ENCODE data around the gene ADARB2. TPM values are rescaled to one million over a fixed set of nuclear protein-coding genes. Genes with fewer than 3 reads are reported as not detected.
"Not testable (repeated sequence)": the region's sequence is repeated elsewhere in the genome, so short reads cannot be mapped to it uniquely, and the experiment has no call there.

Gene ADARB2
- total and polyA plus RNA-seq, 2 donors: 0.66 to 2.5 TPM

DNA sequence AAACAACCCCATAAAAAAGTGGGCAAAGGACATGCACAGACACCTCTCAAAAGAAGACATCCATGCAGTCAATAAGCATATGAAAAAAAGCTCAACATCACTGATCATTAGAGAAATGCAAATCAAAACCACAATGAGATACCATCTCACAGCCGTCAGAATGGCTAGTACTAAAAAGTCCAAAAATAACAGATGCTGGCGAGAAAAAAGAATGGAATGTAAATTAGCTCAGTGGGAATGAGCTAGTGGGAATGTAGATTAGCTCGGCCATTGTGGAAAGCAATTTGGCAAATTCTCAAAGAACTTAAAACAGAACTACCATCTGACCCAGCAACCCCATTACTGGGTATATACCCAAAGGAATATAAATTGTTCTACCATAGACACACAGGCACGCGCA is 394.1 kb downstream of the ADARB2 start:
- no peak overlapping the region for H3K27ac ChIP-seq (ENCODE audit: low read depth in 1 of 2, low read length in 1 of 2)
- H3K4me1 ChIP-seq (ENCODE audit: control insufficient read depth in 2 of 2, insufficient read depth in 2 of 2, low read length in 2 of 2): no peaks in the 10 kb centered on the region
- H3K4me3 ChIP-seq (ENCODE audit: low read length in 2 of 2): no peak overlapping the region
- H3K27me3 ChIP-seq (ENCODE audit: control insufficient read depth in 2 of 2, insufficient read depth in 1 of 2, low read length in 1 of 2): no peaks in the 10 kb centered on the region
- no peak for DNase-seq (ENCODE audit: low read depth in 6 of 9, low spot score in 9 of 9)
- 75% methylated on average over 5 of the region's 5 CpGs for WGBS
- H3K9me3 ChIP-seq (ENCODE audit: control insufficient read depth in 2 of 2, insufficient read depth in 1 of 2, low read length in 1 of 2): no peaks in the 10 kb centered on the region
- H3K36me3 ChIP-seq (ENCODE audit: control insufficient read depth in 2 of 2, insufficient read depth in 2 of 2, low read length in 1 of 2): no peaks in the 10 kb centered on the region

GRCh38 chr10:1341052-1341451 is 396.3 kb downstream of the ADARB2 start:
- not testable (repeated sequence) for H3K27ac ChIP-seq (ENCODE audit: low read depth in 1 of 2, low read length in 1 of 2); H3K36me3 ChIP-seq (ENCODE audit: control insufficient read depth in 2 of 2, insufficient read depth in 2 of 2, low read length in 1 of 2); H3K4me1 ChIP-seq (ENCODE audit: control insufficient read depth in 2 of 2, insufficient read depth in 2 of 2, low read length in 2 of 2); DNase-seq (ENCODE audit: low read depth in 6 of 9, low spot score in 9 of 9); H3K9me3 ChIP-seq (ENCODE audit: control insufficient read depth in 2 of 2, insufficient read depth in 1 of 2, low read length in 1 of 2); H3K4me3 ChIP-seq (ENCODE audit: low read length in 2 of 2); H3K27me3 ChIP-seq (ENCODE audit: control insufficient read depth in 2 of 2, insufficient read depth in 1 of 2, low read length in 1 of 2)
- WGBS: 98% methylated on average over 14 of the region's 14 CpGs

DNA sequence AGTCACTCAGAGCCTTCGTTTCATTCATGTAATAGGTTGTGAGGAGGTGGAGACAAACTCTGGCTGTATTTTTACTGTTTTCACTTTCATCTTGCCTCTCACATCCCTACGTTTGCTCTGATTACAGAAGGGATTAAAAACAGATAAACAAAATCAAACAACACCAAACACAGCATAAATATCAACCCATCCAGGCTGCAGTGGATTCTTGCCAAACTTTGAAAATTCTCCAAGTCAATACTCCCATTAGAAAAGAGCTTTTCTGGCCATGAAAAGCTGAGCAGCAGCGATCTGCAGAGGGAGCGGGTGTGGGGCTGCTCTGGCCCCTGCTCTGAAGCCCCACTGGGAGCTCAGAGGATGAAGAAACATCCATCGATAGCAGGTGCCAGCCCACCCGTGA is 397.9 kb downstream of the ADARB2 start:
- WGBS: 87% methylated on average over 6 of the region's 6 CpGs
- H3K4me3 ChIP-seq (ENCODE audit: low read length in 2 of 2): no peak overlapping the region
- no peak for DNase-seq (ENCODE audit: low read depth in 6 of 9, low spot score in 9 of 9)

DNA sequence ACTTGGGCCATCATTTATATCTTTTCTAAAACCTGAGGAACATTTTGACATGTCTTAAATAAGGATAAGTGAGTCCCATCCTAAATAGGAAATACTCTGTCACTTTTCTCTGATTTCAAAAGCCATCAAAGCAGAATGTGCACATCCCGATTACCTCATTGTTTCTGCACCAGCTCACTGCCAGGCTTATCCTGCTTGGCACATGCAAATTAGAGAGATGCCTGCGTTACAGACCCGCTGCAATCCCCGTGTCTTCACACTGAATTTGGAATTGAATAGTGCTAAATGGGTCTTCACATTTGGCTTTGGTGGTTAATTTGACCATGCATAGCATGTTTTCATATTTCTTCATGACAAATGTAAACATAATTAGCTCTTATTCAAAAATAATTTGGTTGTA is 401.7 kb downstream of the ADARB2 start:
- no peak overlapping the region for H3K27ac ChIP-seq (ENCODE audit: low read depth in 1 of 2, low read length in 1 of 2)
- WGBS: 58% methylated on average over 4 of the region's 4 CpGs
- H3K36me3 ChIP-seq (ENCODE audit: control insufficient read depth in 2 of 2, insufficient read depth in 2 of 2, low read length in 1 of 2): no peaks in the 10 kb centered on the region
- no peak for DNase-seq (ENCODE audit: low read depth in 6 of 9, low spot score in 9 of 9)
- no peak overlapping the region for H3K4me3 ChIP-seq (ENCODE audit: low read length in 2 of 2)
- no peaks in the 10 kb centered on the region for H3K4me1 ChIP-seq (ENCODE audit: control insufficient read depth in 2 of 2, insufficient read depth in 2 of 2, low read length in 2 of 2)
- no peaks in the 10 kb centered on the region for H3K27me3 ChIP-seq (ENCODE audit: control insufficient read depth in 2 of 2, insufficient read depth in 1 of 2, low read length in 1 of 2)
- H3K9me3 ChIP-seq (ENCODE audit: control insufficient read depth in 2 of 2, insufficient read depth in 1 of 2, low read length in 1 of 2): no peaks in the 10 kb centered on the region

More for the DNA sequence above, 397.9 kb downstream of the ADARB2 start:
- H3K9me3 ChIP-seq (ENCODE audit: control insufficient read depth in 2 of 2, insufficient read depth in 1 of 2, low read length in 1 of 2): no peaks in the 10 kb centered on the region
- H3K4me1 ChIP-seq (ENCODE audit: control insufficient read depth in 2 of 2, insufficient read depth in 2 of 2, low read length in 2 of 2): no peaks in the 10 kb centered on the region
- no peak overlapping the region for H3K27ac ChIP-seq (ENCODE audit: low read depth in 1 of 2, low read length in 1 of 2)
- H3K27me3 ChIP-seq (ENCODE audit: control insufficient read depth in 2 of 2, insufficient read depth in 1 of 2, low read length in 1 of 2): no peaks in the 10 kb centered on the region
- no peaks in the 10 kb centered on the region for H3K36me3 ChIP-seq (ENCODE audit: control insufficient read depth in 2 of 2, insufficient read depth in 2 of 2, low read length in 1 of 2)

DNA sequence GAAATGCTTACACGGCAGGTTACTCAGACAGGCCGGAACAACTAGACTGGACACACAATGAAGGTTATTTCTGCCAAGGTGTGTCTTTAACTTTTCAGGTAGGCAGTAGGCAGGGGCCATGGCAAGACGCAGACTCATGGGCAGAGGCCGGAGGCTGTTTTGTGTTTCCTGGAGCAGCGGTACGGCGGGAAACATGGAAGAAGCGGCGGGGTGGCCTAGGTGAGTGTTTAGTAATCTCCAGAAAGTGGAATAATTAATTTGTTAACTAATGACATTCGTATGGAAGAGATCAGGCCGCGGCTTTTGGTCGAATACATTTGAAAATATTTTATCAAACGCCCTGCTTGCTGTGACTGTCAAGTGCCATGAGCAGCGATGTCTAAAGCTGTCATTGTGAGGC is 403.3 kb downstream of the ADARB2 start:
- Histone ChIP-seq H3K27me3 (ENCODE audit: control insufficient read depth in 2 of 2, insufficient read depth in 1 of 2, low read length in 1 of 2) (no peaks in the 10 kb centered on the region), H3K4me3 (ENCODE audit: low read length in 2 of 2) (no peak overlapping the region), H3K4me1 (ENCODE audit: control insufficient read depth in 2 of 2, insufficient read depth in 2 of 2, low read length in 2 of 2) (no peaks in the 10 kb centered on the region), H3K27ac (ENCODE audit: low read depth in 1 of 2, low read length in 1 of 2) (no peak overlapping the region), H3K36me3 (ENCODE audit: control insufficient read depth in 2 of 2, insufficient read depth in 2 of 2, low read length in 1 of 2) (no peaks in the 10 kb centered on the region), H3K9me3 (ENCODE audit: control insufficient read depth in 2 of 2, insufficient read depth in 1 of 2, low read length in 1 of 2) (no peaks in the 10 kb centered on the region)
- WGBS: 95% methylated on average over 15 of the region's 15 CpGs
- no peak for DNase-seq (ENCODE audit: low read depth in 6 of 9, low spot score in 9 of 9)

DNA sequence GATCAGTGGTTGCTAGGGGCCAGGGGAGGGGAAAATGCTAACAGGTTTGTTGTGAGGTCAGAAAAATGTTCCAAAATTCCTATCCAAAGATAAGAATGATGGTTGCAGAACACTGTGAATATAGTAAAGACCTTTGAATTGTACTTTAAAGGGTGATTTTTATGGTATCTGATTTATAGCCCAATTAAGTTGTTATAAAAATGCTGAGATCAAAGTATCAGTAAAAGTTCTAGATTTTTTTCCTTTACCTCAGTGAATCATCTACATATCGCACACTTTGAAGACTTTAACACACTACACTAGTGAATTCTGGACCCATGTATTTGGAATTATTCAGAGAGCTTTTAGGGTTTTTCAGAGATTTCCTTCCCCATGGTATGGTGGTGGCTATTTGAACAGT is 405.8 kb downstream of the ADARB2 start:
- Histone ChIP-seq H3K27ac (ENCODE audit: low read depth in 1 of 2, low read length in 1 of 2) (no peak overlapping the region), H3K36me3 (ENCODE audit: control insufficient read depth in 2 of 2, insufficient read depth in 2 of 2, low read length in 1 of 2) (no peaks in the 10 kb centered on the region), H3K27me3 (ENCODE audit: control insufficient read depth in 2 of 2, insufficient read depth in 1 of 2, low read length in 1 of 2) (no peaks in the 10 kb centered on the region), H3K4me1 (ENCODE audit: control insufficient read depth in 2 of 2, insufficient read depth in 2 of 2, low read length in 2 of 2) (no peaks in the 10 kb centered on the region), H3K9me3 (ENCODE audit: control insufficient read depth in 2 of 2, insufficient read depth in 1 of 2, low read length in 1 of 2) (peaks cover 0 to 6% of the 10 kb centered on the region in 2 donors), H3K4me3 (ENCODE audit: low read length in 2 of 2) (no peak overlapping the region)
- WGBS: 95% methylated on average over 1 of the region's 1 CpG
- no peak for DNase-seq (ENCODE audit: low read depth in 6 of 9, low spot score in 9 of 9)

DNA sequence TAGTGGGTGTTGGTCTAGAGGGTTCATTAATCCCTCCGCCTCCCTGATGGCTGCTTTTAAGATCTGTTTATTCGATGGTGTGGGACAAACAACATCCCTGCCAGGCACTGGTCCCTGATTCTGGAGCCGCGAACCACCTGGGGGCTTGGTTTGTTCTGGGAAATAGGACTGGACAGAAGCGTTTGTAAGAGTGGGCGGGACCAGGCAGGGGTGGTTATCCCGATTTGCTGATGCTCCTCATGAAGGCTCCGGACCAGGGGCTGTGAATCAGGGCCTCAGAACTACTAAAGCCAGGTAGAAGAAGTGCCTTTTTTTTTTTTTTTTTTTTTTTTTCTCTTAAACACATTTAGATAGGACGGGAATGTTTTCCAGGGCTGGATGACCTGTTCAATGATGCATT is 407.7 kb downstream of the ADARB2 start:
- H3K27ac ChIP-seq (ENCODE audit: low read depth in 1 of 2, low read length in 1 of 2): no peak overlapping the region
- H3K27me3 ChIP-seq (ENCODE audit: control insufficient read depth in 2 of 2, insufficient read depth in 1 of 2, low read length in 1 of 2): no peaks in the 10 kb centered on the region
- no peak for DNase-seq (ENCODE audit: low read depth in 6 of 9, low spot score in 9 of 9)
- peaks cover 0 to 6% of the 10 kb centered on the region in 2 donors for H3K9me3 ChIP-seq (ENCODE audit: control insufficient read depth in 2 of 2, insufficient read depth in 1 of 2, low read length in 1 of 2)
- 92% methylated on average over 9 of the region's 9 CpGs for WGBS
- H3K4me1 ChIP-seq (ENCODE audit: control insufficient read depth in 2 of 2, insufficient read depth in 2 of 2, low read length in 2 of 2): no peaks in the 10 kb centered on the region
- H3K36me3 ChIP-seq (ENCODE audit: control insufficient read depth in 2 of 2, insufficient read depth in 2 of 2, low read length in 1 of 2): no peaks in the 10 kb centered on the region
- H3K4me3 ChIP-seq (ENCODE audit: low read length in 2 of 2): no peak overlapping the region

DNA sequence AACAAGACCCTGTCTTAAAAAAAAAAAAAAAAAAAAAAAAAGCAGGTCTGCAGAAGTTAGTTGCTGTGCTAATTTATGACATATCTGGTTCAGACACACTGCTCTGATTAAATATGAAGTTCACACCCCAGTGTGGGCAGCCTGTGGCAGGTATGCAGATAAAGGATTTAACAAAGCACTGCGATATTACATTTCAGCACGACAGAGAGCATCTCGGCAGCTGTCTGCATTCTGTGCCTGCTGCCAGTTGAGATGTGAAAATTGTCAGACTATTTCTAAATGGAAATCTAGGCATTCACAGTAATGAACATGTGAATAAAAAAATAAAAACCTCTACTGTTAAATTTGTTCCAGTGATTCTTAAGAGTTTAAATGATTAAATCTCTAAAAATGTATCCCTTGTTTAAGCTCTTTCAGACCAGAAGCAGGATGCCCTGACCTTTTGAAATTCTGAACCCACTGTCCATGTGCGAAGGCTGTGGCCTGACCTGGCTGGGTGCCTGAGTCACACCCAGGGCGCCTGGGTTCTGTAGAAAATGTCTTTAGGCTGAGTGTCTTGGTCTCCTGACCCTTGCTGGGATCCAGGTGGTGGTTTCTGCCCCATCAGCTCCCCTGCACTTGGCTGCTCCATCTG is 408.2 kb downstream of the ADARB2 start:
- 95% methylated on average over 5 of the region's 5 CpGs for WGBS
- H3K27me3 ChIP-seq (ENCODE audit: control insufficient read depth in 2 of 2, insufficient read depth in 1 of 2, low read length in 1 of 2): no peaks in the 10 kb centered on the region
- H3K27ac ChIP-seq (ENCODE audit: low read depth in 1 of 2, low read length in 1 of 2): no peak overlapping the region
- no peaks in the 10 kb centered on the region for H3K36me3 ChIP-seq (ENCODE audit: control insufficient read depth in 2 of 2, insufficient read depth in 2 of 2, low read length in 1 of 2)
- H3K4me1 ChIP-seq (ENCODE audit: control insufficient read depth in 2 of 2, insufficient read depth in 2 of 2, low read length in 2 of 2): no peaks in the 10 kb centered on the region
- peaks cover 0 to 6% of the 10 kb centered on the region in 2 donors for H3K9me3 ChIP-seq (ENCODE audit: control insufficient read depth in 2 of 2, insufficient read depth in 1 of 2, low read length in 1 of 2)
- no peak overlapping the region for H3K4me3 ChIP-seq (ENCODE audit: low read length in 2 of 2)
- no peak for DNase-seq (ENCODE audit: low read depth in 6 of 9, low spot score in 9 of 9)

DNA sequence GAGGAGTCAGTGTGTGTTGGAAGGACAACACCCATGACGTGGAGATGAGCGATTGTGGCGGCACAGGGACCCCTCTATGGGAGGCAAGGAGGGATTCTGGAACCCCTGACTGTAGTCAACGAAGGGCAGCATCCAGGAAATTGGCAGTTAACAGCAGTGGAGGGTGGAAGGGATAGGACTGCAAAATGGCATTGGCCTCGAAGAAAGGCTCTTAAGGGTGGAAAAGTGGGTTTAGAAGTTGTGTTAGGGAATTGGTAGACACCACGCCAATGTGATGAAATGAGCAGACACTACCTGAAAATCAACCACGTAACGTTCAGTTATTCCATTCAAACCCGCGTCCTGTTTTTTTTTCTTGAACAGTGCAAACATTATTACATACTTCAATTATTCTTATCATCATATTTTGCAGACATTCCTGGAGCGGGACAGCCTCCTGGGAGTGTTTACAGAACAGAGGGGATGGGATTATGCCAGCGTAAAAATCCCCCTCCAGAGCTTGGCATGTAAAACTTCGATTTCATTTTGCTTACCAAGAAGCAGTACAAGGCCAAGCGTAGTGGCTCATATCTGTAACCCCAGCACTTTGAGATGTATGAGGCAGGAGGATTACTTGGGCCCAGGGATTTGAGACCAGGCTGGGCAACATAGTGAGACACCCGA is 409.0 kb downstream of the ADARB2 start:
- no peaks in the 10 kb centered on the region for H3K36me3 ChIP-seq (ENCODE audit: control insufficient read depth in 2 of 2, insufficient read depth in 2 of 2, low read length in 1 of 2)
- H3K4me1 ChIP-seq (ENCODE audit: control insufficient read depth in 2 of 2, insufficient read depth in 2 of 2, low read length in 2 of 2): no peaks in the 10 kb centered on the region
- H3K4me3 ChIP-seq (ENCODE audit: low read length in 2 of 2): no peak overlapping the region
- no peaks in the 10 kb centered on the region for H3K27me3 ChIP-seq (ENCODE audit: control insufficient read depth in 2 of 2, insufficient read depth in 1 of 2, low read length in 1 of 2)
- DNase-seq (ENCODE audit: low read depth in 6 of 9, low spot score in 9 of 9): no peak
- H3K9me3 ChIP-seq (ENCODE audit: control insufficient read depth in 2 of 2, insufficient read depth in 1 of 2, low read length in 1 of 2): peaks cover 0 to 6% of the 10 kb centered on the region in 2 donors
- H3K27ac ChIP-seq (ENCODE audit: low read depth in 1 of 2, low read length in 1 of 2): no peak overlapping the region
- WGBS: 92% methylated on average over 15 of the region's 15 CpGs

Measured in thymus (tissue), 11 donors.